HG03354 (cell line): ENCODE measurements around the gene MAP3K14.
"Not testable (repeated sequence)": the region's sequence is repeated elsewhere in the genome, so short reads cannot be mapped to it uniquely, and the experiment has no call there.

Experiments used
- ATAC-seq: cut with Tn5 transposase; IDR thresholded peaks from one replicate; pipeline ENCODE4 v1.9.1; 2021; ENCODE audit warnings: mild to moderate bottlenecking; ENCODE audit not compliant: unreplicated experiment, poor library complexity, severe bottlenecking

MAP3K14 gene

DNA sequence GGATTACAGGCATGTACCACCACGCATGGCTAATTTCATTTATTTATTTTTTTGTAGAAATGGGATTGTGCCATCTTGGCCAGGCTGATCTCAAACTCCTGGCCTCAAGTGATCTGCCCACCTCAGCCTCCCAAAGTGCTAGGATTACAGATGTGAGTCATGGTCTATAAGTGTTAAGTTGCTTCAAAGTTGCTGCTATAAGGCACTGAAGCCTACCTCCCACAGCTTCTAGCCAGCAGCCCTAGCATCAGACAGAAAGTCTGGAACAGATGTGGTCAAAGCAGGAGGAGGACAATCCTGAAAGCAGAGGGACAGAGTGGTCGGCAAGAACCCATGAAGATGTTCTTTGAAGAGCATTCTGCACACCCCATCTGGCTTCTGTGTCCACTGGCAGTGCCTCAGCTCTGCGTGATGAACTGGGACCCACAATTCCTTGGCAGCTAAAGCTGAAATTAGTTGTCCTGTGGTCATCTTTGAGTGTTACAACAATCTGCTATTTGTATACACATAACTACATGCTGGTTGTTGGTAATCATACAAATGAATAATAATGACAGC lies 11.2 kb downstream of the MAP3K14 start:
- no peak for ATAC-seq

DNA sequence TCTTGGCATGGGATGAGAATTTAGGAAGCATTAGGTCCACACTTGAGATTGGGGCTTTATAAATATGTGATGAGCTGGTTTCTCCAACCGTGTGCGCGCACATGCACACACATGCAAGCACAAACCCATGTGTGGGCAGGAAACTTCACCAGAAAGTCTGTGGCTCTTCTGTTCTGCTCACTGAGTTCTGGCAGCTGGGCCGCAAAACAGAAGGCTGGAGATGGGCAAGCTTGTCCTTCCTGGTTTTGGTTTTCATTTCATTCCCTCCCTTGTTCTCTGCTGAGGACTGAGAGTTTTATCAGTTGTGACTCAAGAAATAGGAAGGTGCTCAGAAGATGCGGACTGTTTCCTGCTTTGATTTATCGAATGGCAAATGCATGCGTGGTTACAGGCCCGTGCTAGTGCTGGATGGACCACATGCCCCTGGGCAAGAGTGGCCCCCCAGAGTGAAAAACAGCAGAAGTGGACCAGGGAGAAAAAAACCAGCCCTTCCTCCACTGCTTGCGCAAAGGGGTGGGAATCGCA lies 14.1 kb downstream of the MAP3K14 start:
- ATAC-seq = peak; percentile 46

DNA sequence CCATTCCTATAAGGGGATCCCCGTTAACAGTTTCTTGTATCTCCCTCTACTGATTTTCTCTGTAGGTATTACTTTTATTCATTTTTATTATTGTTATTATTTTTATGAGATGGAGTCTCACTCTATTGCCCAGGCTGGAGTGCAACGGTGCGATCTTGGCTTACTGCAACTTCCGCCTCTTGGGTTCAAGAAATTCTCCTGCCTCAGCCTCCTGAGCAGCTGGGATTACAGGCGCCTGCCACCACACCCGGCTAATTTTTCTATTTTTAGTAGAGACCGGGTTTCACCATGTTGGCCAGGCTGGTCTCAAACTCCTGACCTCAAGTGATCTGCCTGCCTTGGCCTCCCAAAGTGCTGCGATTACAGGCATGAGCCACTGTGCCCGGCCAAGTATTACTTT lies 14.6 kb downstream of the MAP3K14 start:
- ATAC-seq = not testable (repeated sequence)

DNA sequence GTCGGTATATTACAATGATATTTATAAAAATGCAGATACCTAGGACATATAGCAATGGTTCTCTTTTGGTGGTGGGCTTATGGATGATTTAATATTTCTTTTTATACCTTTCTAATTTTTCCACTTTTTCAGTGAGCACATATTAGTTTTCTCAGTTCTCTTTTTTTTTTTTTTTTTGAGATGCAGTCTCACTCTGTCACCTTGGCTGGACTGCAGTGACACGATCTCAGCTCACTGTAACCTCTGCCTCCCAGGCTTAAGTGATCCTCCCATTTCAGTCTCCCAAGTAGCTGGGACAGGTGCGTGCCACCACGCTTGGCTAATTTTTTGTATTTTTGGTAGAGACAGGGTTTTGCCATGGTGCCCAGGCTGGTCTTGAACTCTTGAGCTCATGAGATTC lies 15.1 kb downstream of the MAP3K14 start:
- no peak for ATAC-seq

DNA sequence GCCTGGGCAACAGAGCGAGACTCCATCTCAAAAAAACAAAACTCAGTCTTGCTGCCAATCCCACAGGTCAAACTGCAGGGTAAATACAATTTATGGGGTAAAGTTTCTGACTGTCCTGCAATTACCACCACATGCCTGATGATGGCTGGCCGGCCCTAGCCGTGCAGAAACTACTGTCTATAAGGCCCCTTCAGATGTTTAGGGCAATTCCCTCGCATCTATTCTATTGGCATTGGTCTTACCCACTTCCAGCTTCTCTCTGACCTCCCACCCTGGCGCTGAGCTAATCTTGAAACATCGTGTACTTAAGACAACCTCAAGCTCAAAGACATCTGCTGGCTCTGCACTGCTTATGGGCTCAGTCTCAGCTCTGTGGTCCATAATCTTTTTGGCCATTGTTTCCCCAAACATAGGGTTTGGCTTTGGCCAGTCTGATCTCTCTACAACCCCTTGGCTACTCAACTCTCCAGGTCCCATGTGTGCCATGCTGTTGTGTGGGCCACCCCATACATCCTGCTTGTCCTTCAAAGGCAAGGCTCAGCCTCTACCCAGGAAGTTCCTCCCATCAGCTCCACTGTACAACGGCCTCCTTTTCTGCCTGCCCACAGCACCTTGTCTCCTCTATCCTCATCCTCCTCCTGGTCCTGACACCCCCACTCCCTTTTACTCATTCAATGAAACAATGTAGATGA lies 16.6 kb downstream of the MAP3K14 start:
- ATAC-seq = no peak

DNA sequence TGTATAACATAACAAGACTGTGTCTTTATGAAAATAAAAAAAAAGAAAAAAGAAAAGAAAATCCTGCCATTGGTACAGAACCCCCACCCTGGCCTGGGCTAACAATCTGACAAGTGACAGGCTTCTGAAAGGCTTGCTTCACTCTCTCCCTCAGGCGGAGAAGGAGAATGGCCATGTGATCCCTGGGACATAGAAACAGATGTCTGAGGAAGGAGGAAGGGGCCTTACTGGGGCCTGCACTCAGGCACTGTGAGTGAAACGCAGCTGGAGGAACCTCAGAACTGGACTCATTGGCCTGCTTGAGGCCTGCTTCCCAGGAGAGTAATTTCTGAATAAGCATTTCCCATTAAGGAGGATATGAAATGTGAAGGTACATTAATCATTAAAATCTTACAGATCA lies 17.5 kb downstream of the MAP3K14 start:
- ATAC-seq = no peak

DNA sequence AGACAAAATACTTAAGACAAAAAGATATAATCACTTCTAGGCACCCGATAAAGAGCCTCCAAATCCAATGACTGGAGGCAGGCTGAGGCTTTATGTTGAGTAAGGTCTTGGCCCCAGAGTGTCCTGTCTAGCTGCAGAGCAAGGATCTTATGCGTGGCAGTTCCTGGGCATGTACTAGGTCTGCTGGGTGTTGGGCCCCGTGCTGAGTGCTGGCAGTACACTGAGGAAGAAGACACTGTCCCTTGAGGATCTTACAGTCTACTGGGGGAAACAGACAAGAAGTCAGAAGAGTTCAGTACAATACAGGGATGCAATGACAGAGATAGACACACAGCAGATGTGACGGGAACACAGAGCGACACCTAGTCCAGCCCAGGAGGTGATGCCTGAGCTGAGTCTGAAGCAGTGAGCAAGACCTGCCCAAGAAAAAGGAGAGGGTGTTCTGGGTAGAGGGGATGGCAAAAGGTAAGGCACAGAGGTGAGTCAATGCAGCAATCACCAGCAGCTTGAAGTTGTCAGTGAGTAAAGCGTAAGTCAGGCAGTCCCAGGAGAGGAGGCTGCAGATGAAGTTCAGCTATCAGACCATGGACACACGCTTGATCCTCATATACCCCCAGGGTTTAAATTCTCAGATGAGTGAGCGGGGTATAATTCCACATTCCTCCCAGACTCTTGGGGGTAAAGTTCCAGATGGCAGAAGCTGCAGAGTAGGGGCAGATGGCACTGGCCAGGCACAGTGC lies 18.1 kb downstream of the MAP3K14 start:
- ATAC-seq = no peak

DNA sequence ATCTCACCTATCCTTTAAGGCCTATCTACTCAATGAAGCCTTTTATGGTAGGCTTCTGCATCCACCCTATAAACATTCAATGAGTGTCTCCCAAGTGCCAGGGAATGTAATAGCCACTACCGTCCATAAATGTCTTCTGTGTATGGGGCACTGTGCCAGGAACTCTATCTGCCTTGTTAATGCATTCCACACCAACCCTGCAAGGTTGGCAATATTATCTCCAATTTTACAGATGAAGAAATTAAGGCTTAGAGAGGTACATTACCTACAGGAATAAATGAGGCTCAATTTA lies 20.0 kb downstream of the MAP3K14 start:
- ATAC-seq = no peak

DNA sequence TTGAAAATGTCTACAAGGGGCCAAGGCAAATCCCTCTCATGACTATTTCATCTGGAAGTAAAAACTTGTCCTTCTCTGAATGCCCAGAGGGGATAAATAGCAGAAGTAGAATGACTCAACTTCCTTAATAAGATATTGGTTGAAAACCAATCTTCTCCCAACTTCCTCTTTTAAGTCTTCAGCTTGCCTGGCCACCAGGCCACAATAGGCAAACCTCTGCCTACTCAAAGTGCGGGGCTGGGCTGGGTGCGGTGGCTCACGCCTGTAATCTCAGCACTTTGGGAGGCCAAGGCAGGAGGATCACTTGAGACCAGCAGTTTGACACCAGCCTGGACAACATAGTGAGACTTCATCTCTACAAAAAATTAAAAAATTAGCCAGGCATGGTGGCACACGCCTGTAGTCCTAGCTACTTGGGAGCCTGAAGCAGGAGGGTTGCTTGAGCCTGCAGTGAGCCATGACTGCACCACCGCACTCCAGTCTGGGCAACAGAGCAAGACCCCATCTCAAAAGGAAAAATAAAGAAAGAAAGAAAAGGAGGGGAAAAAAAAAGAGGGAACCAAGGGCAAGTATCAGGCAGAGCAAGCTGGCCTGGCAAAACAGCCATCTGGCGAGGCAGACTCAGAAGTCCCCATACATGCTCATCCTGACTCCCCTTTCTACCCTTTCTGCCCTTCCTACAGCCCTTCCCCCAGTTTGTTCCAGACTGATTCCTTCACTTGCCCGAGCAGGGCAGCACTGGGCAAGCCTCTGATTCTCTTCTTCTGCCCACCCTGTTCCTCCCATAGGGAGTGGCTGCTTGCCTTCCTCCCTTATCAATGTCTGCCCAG lies 20.6 kb downstream of the MAP3K14 start:
- ATAC-seq = no peak

DNA sequence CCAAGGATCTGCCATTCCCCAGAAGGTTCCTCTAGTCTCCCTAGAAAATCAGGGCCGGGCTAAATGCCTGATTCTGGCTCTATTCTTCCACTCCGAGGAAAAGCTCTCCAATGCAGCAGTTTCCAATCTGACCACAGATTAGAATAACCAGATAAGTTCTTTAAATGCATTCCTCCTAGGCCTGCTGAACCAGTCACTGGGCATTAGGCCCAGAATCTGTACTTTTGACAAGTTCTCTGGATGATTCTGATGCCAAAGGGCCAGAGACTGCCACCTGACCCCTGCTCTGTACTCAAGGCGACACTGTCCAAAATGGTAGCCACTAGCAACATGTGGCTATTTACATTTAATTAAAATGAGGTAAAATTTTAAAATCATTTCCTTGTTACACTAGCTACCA lies 22.3 kb downstream of the MAP3K14 start:
- no peak for ATAC-seq

DNA sequence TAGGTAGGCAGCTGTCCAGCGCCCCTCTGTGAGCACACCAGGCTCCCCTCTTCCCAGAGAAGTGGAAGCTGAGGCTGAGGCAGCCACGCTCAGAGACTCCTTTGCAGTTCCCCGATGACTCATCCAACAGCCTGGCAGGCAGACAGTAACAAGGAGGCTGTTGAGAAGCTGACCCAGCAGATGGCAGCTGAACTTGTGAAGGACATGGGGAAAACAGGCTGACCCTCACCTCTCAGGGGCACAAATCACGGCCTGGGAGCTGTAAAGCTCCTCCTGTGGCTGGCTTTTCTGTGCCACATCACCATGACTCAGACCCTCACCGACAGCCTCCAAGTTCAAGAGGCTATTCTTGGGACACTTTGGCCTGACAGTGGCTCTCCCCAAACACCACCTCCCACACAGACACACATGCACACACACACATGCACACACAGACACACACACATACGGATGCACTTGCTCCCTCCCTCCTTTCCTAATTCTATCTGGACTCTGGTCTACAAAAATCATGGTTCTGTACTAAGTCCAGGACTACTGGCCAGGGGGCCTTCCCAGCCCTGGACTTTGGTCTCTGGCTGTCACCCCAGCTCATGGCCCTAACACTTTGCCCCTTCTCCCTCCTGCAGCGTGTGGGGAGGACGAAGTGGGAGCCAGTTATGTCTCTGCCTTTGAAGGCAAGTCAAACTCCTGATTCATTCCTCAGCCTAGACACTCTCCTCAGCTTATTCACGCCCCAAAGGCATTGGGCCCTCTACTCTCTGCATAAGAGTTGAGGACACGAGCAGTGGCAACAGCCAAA lies 23.2 kb downstream of the MAP3K14 start:
- no peak for ATAC-seq

DNA sequence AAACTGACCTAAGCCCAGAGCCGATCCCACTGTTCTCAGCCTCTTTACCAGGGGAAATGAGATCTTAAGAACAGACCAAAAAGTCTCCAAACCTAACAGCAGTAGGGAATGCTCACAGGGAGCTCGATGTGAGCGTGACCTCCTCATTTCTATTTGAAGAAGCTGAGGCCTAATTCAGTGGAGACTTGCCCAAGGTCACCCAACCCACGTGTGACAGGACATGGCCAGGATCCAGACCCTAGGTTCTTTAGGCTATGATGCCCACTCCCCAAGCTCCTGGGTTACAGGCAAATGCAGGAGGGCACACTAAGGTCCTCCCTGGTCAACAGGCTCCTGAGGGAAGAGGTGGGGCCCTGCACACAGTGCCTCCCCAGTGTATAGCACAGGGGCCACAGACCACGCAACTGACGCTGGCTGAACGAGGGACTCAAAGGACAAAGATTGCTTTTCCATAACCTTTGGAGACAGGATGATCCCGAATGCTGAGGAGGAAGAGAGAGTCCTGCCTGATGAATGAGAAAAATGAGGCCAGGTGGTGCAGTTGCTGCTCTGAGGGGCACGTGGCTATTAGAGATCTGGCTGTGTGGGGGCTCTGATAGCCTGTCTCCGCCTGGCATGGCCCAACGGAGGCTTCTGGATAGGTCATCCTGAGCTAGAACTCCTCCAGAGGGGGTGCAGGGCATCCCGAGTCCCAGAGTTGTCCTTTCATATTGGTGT lies 24.0 kb downstream of the MAP3K14 start:
- no peak for ATAC-seq

DNA sequence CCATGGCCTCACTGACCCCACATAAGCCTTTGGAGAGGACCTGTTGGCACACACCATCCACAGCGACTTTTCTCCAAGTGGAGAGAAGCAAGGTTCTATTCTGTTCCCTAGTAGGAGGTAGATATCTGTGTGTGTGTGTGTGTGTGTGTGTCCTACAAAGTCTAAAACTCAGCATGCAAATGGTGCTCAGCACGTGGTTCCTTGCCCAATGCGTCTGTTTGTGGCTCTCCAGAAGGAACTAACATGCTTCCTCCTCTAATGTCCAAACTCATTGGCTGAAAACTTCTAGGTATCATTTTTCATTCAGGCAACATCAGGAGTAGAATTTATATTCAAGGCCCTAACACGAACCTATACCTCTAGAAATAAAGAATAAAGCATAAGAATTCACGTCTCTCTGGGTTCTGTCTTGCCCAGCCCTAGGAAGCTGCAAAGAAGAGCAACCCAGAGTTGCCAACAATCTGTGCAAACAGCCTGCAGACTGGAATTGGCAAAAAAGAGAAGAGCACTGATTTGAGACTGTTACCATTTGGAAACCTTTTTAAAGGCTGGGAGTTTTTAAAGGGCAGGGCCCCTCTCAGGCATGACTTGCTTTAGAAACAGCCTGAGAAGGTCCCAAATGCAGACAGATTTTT lies 25.5 kb downstream of the MAP3K14 start:
- no peak for ATAC-seq

DNA sequence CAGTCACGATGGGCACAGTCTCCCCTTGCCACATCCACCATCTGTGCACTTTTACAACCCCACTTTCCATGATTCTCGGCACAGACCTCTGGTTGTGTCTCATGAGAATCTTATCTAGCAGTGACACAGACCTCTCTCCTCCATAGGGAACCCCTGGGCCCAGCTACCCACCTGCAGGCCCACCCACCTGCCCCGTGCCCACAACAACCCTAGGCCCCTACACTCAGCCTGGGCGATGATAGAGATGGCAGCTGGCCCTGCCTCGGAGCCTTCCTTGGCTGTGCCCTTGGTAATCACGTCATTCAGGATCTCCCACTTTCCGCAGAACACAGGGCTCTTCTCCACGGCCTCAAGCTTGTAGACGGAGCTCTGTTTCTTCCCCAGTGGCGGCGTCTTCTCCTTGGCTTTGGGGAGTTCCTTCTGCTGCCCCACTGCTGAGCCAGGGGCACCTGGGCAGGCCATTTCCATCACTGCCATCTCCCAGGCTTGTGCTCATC lies 26.5 kb downstream of the MAP3K14 start:
- ATAC-seq = no peak

DNA sequence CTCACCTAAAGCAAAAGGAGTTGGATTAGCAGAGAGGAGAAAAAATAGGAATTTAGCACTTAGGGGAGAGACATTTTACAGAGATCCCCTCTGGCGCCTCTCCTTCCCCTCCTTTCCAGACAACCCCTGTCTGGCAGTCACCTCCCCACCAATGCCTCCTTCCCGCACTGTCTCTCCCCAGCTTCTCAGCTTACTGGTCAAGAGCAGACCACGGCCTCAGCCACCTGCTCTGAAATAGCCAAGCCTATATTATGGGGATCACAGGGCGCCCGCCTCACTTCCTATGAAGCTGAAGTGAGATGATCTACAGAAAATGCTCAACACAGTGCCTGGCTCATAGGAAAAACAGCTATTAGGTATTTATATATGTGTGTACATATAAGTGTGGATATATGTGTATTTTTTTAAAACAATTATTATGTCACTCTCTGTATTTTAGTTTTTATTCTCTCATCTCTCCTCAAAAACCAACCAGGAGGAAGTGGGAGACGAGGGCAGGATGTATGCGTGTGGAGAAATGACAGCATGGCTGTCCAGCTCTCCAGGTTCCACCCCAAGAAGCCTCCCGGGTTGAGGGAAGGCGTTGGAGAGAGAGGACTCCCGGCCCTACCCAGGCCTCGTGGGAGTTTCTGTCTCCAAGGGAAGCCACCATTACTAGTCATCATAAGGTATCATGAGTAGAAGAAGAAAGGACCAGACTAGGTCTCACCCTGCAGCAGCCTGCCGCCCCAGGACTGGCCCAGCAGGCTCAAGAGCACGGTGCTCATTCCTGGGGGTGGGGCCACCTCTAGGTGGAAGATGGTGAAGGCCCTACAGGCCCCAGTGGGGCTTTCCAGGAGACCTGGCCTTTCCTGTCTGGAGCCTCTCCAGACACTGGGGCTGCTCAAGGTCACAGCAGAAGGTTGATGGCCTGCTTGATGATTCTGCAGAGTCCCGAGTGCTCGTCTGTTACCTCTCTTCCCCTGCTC lies 27.2 kb downstream of the MAP3K14 start:
- ATAC-seq = no peak

DNA sequence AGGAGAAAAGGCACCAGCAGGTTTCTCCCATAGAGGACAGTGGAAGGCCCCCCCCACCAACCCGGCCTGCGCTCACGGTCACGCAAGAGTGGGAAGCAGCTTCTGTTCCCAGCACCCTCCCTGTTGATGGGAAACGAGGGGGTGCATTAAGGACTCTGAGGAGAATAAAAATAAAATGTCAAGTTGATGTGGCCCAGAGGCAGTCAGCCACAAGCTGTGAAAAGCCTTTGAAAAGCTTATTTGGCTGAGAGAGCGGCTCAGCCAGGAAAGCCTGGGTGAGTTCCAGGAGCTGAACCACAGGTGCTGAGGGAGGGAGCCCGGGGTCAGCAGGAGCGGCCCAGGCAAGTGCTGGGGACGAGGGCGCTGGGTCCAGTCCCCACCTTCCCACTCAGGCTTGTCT lies 28.0 kb downstream of the MAP3K14 start:
- ATAC-seq = no peak
